ENCODE results near the gene SMIM45.

SMIM45 gene

GRCh38 chr22:41913842-41914534, 38.0 kb upstream of the SMIM45 start:
- FAIRE-seq = no peak
- Histone ChIP-seq H4K8ac (ENCODE audit: extremely low read depth, insufficient read depth, low read length) (peak overlapping the region; percentile 80; the same call in 1 of the 2 replicates), H3K4me2 (ENCODE audit: insufficient read depth in 1 of 2, low read depth in 2 of 2, low read length in 2 of 2) (peak overlapping the region; percentile 68 to 95), H3K14ac (ENCODE audit: insufficient read length) (no peak overlapping the region), H3K4ac (replicated peaks; ENCODE audit: insufficient read length, low read depth, low read length) (no peak overlapping the region), H2BK120ac (replicated peaks; ENCODE audit: low read depth, low read length) (no peak overlapping the region), H2AK5ac (ENCODE audit: low read depth, low read length) (no peak overlapping the region), H2BK20ac (ENCODE audit: low read length) (no peak overlapping the region), H3K18ac (ENCODE audit: extremely low read depth, low read length) (no peak overlapping the region), H3K4me1 (replicated peaks in 1 of 4; ENCODE audit: control insufficient read depth in 3 of 4, insufficient read depth in 4 of 4, low read length in 3 of 4) (peaks cover 0 to 24% (median 12%) of the 10 kb centered on the region in 4 experiments; a peak in 6 of 7 replicates), H3K27ac (ENCODE audit: low read depth, low read length) (no peak overlapping the region), H4K91ac (replicated peaks; ENCODE audit: insufficient read length, low read length) (no peak overlapping the region), H3K9me3 (ENCODE audit: insufficient read depth in 2 of 2, low read depth in 1 of 2, low read length in 1 of 2) (no peaks in the 10 kb centered on the region; a peak in 1 of 4 replicates), H2BK5ac (ENCODE audit: low read depth, low read length) (no peak overlapping the region), H3K9ac (replicated peaks in 1 of 4; ENCODE audit: extremely low read depth in 1 of 4, low read depth in 3 of 4, low read length in 3 of 4) (no peak overlapping the region), H3K4me3 (ENCODE audit: extremely low read depth in 1 of 4, insufficient read depth in 2 of 4, low read depth in 3 of 4, low read length in 4 of 4) (peak overlapping the region; percentile 10 to 52 (median 14); a peak in 6 of 8 replicates), H4K20me1 (replicated peaks in 1 of 2; ENCODE audit: control insufficient read depth in 1 of 2, insufficient read depth in 2 of 2, low read length in 2 of 2) (peaks cover 13 to 28% of the 10 kb centered on the region in 2 experiments), H3K56ac (replicated peaks; ENCODE audit: insufficient read length, low read depth, low read length) (no peak overlapping the region), H3K23ac (ENCODE audit: insufficient read length) (no peak overlapping the region), H2BK15ac (ENCODE audit: low read length) (no peak overlapping the region), H3K79me2 (ENCODE audit: control insufficient read depth in 1 of 2, insufficient read depth in 2 of 2, low read length in 2 of 2) (no peaks in the 10 kb centered on the region), H2BK12ac (ENCODE audit: low read depth, low read length) (no peak overlapping the region), H3K23me2 (ENCODE audit: low read depth, low read length) (peaks cover 10% of the 10 kb centered on the region; the same call in 1 of the 2 replicates), H3K79me1 (ENCODE audit: low read depth, low read length) (no peaks in the 10 kb centered on the region), H3K27me3 (replicated peaks in 1 of 4; ENCODE audit: control insufficient read depth in 3 of 4, extremely low read depth in 1 of 4, insufficient read depth in 3 of 4, low read length in 3 of 4) (peaks cover 79 to 100% (median 97%) of the 10 kb centered on the region in 4 experiments), H3K36me3 (ENCODE audit: control insufficient read depth in 2 of 4, insufficient read depth in 4 of 4, low read length in 3 of 4) (peaks cover 0 to 16% (median 0%) of the 10 kb centered on the region in 4 experiments; a peak in 1 of 8 replicates), H4K5ac (ENCODE audit: insufficient read length, low read depth, low read length) (no peak overlapping the region), H2AFZ (ENCODE audit: low read length) (no peak overlapping the region)
- POLR2A ChIA-PET (ENCODE audit: partially characterized antibody) = interaction anchor here (0.6 to 1.3 kb wide), 4 partner anchors 12 to 212 kb away, joined by 3 to 5 read pairs (median 4); partner anchors contain the start of gene TNFRSF13C
- WGBS, 2 experiments (ENCODE audit: extremely low coverage in 1 of 2, insufficient coverage in 1 of 2, insufficient read length in 1 of 2, insufficient replicate concordance in 2 of 2, low coverage in 1 of 2, low lambda C conversion rate in 2 of 2, missing lambda C conversion rate in 1 of 2) = 3% methylated on average over 64 of the region's 79 CpGs; no CpG with 5 or more reads in 1 of the 2 experiments
- no peak for DNase-seq (ENCODE audit: low read depth in 1 of 2, low spot score in 2 of 2)
- CTCF ChIA-PET (ENCODE audit: partially characterized antibody) = interaction anchor here (0.6 to 1.3 kb wide), 3 partner anchors 27 to 217 kb away, joined by 3 to 4 read pairs (median 3); no protein-coding TSS in a partner anchor
- TF ChIP-seq EZH2 (IDR thresholded peaks at IDR 0.05; ENCODE audit: low read depth, low read length, severe bottlenecking) (peak; percentile 59), TBP (IDR thresholded peaks at IDR 0.05; ENCODE audit: low read depth, low read length) (no peak), GTF2F1 (IDR thresholded peaks at IDR 0.05; ENCODE audit: borderline replicate concordance, low read depth, low read length) (no peak), ATF2 (IDR thresholded peaks at IDR 0.05; ENCODE audit: low read length) (no peak), RXRA (IDR thresholded peaks at IDR 0.05; ENCODE audit: insufficient read depth, low read depth, low read length) (no peak), HDAC6 (IDR thresholded peaks at IDR 0.05; ENCODE audit: low read depth, low read length) (no peak), KDM4A (IDR thresholded peaks at IDR 0.05; ENCODE audit: low read depth, low read length, severe bottlenecking) (peak; percentile 82), CHD2 (IDR thresholded peaks at IDR 0.05; ENCODE audit: low read length) (no peak), SUZ12 (IDR thresholded peaks at IDR 0.05; ENCODE audit: low read length) (peak; percentile 55), CREB1 (IDR thresholded peaks at IDR 0.05) (peak; percentile 89), YY1 (IDR thresholded peaks at IDR 0.05; ENCODE audit: low read depth, low read length) (0 out of 2 replicates have a peak, but pooled peaks have one; percentile 23)

Data from H1 (cell line).